GM18861 (cell line): ENCODE data around the gene NFYC.
A peak's percentile ranks its signal among the peaks of the same experiment; 100 is the strongest.
"Not testable (repeated sequence)": the region's sequence is repeated elsewhere in the genome, so short reads cannot be mapped to it uniquely, and the experiment has no call there.

ENCODE experiments used
- ATAC-seq: cut with Tn5 transposase; IDR thresholded peaks from one replicate; pipeline ENCODE4 v1.9.1; 2021; ENCODE audit not compliant: unreplicated experiment

Gene NFYC

DNA sequence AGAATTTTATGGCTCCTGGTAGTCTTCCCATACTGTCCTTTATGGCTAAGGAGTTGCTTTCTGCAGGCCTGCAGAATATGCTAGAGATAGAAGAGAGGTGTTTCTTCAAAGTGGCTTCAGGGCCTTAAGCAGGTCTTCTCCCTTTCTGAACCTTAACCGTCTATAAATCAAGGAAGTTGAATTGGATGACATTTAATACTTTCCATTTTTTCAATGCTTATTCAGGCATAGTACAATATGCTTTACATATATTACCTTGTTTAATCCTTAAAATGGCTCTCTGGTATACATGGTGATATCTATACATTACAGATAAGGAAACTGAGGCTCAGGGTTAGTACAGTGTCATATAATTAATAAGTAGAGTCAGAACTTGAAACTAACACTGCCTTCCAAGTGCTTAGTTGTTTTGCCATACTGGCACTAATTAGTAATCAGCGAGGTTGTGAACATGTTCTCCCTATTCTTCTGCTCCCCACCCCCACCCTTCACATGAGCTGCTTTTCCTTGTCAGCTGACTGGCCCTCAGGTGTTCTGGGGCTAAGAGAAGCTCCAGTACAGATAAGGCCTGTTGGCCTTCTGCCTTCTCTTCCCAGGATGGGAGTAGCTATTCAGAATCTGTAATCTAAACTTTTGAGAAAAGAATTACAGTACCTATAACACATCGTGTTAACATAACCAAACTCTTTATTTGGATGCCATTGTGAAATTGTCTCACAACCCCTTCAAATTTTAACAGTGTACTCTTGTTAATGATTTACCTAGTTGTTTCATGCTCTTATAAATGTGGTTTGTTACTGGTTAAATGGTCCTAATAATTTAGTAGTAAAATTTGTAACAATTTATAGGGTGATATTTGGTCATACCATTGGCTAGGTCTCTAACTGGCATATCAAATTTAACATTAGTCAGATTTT is 13.6 kb downstream of the NFYC start:
- no peak for ATAC-seq

DNA sequence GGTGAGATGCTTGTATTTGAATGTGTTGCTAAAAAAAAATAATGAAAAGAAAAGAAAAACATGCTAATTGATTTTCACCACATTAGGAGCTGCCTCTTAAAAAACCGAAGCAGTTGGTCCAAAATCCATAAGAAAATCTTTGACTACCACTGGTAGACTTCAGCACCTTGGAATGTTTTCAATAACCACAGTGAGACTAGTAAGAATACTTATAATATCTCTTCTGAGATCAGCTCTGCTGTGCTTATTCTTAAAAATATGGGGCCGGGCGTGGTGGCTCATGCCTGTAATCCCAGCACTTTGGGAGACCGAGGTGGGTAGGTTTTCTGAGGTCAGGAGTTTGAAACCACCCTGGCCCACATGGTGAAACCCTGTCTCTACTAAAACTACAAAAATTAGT is 15.1 kb downstream of the NFYC start:
- ATAC-seq, result no peak

DNA sequence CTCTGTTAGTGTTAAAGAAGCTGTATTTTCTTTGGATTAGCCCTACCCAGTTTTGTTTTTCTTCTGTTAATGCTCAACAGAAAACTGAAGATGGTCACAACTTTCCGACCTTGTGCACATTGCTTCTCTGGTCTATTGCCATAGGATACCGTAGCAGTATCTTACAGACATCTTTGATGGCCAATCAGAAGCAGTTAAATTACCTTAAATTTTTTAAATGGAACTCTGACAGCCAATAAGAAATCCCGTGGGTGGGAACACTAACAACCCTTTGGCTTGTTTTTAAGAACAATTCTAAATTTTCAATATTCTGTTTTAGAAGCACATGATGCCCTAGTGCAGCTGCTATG is 17.2 kb downstream of the NFYC start:
- ATAC-seq, result peak; percentile 51

DNA sequence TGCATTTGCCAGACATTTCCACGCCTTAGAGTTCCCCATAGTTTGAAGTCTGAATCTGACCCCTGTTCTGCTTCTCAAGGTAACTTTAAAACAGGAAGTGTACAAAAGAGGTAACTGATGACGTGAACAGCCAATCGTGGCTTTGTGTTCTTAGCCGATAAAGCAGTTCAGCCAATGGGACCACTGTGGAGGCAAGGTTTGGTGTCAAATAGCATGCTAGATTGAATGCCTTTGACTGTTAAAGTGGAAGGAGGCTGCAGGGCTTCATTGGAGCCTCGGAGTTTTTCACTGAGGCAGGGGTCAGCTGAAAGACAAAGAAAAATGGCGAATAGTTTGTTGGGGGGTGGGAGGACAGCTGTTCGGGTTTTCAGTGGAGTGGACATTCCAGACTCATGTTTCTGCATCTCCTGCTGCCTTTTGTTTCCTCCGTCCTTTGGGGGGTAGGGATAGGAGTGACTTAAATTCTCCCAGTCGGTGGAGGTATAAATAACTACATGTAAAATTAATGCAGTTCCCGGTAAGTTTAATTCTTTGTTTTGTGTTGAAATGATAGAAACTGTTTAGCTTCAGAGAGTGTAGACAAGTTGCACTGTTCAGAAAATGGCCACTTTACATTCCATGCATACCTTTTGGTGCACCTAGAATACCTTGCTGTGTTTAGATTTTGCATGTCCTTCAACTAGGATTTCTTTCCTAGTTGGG is 17.7 kb downstream of the NFYC start:
- ATAC-seq, result peak; percentile 78

DNA sequence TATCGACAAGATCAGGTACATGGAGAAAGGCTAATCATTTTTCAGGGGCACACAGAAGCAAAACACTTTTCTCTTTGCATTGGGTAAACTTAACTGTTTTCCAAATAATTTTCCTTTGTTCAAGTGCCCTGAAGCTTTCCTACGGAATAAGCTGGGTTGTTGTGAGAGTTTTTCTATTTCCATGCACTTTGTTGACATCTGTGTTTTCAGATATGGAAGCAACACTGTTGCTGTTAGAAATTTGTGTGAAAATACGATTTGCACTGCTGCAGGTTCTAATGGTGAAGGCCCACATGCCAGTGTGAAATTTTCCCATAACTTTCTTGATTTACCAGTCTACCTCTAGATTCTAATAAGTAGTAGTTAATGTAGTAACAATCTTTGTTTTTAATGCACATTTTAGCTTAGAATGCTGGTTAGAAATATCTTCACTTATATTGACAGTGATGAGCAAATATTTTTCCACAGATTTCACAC is 18.3 kb downstream of the NFYC start:
- ATAC-seq, result no peak

DNA sequence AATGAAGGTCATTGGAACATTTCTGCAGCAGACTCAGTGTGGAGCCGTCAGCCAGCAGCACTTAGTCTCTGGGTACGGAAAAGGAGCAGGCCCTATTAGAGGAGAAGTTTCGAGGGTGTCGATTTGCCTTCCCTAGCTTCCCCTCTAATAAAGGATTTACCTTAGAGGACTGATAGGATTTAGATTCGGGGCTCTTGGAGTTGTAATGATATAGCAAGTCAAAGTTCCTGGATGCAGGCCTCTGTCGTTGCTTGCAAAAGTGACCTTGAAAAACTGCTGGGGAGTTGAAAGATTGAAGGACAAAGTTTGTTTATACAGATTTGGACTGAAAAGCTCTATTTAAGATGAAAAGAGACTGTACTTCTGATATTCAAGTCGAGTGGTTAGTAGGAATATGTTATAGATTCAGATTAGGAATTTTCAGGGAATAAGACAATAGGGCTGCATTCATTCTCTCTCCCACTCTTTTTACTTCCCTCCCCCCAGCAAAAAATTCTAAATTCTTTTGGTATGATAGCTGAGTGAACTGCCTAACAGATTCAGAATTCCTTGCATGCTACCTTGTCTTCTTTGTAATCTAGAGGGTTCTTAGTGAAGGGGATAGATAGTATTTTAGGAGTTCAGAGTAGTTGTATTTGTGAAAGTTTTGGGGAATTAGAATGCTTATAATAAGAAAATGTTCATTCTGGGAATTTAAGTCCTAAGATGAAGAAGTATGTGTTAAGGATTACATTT is 19.2 kb downstream of the NFYC start:
- ATAC-seq, result no peak

DNA sequence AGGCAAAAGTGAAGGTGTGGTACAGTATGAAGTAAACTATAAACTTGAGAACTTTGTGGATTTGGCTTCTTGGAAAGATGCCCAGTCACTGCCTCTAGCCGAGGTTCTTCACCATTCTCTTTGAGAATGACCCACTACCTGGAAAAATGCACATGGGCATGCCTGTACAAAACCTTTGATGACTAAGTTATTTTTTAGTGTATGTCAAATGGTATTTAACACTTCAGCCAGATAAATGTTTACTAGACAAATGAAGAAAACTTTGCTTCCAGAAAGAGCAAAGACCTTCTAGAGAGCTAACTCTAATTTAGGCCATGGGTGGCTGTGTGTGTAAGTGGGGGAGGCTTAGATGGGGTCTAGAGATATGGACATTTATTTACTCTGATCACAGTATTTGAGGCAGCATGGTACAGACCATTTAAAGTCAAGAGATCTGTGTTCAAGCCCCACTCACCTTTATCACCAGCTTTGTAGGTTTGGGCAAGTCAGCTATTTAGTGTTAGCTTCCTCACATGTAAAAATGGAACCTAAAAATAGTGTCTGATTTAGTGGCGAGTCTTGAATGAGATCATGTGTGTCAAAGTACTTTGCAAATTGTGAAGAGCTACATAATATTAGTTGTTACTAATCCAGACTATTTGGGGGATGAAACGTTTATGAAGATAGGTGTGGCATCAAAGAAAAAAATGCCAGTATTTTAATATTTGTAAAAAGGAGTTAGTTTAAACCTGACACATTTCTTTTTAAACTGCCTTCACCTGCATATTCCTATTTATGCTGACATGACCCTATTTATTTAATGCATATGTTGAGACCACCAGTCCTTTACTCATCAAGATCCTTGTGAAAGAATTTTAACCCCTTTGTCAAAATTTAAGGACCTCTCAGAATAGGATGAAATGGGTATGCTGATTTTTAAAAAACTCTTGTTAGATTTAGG is 20.2 kb downstream of the NFYC start:
- ATAC-seq, result no peak

DNA sequence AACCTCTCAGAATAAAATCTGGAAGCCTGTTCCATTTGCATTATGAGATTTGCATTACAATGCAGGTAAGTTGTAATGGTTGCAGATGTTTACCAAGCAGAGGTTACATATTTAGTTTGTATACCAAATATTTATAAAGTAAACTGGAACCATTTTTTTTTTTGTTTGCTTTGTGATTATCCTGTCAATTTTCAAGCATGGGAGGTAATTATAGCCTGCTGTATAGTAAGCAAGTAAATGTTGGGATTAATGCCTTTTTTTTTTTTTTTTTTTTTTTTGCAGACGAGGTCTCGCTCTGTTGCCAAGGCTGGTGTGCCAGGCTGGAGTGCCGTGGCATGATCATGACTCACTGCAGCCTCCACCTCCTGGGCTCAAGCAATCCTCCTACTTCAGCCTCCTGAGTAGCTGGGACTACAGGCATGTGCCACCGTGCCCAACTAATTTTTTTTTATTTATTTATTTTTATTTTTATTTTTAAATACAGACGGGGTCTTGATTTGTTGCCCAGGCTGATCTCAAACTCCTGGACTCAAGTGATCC is 21.0 kb downstream of the NFYC start:
- ATAC-seq, result no peak

- no peak for ATAC-seq
Measured at GRCh38 chr1:40712997-40713396, 21.5 kb downstream of the NFYC start.

GRCh38 chr1:40715491-40716059 is 24.1 kb downstream of the NFYC start:
- ATAC-seq, result no peak

GRCh38 chr1:40717065-40717464 is 25.6 kb downstream of the NFYC start:
- ATAC-seq, result no peak

- ATAC-seq, result no peak
Measured at GRCh38 chr1:40717955-40718354, 26.5 kb downstream of the NFYC start.

GRCh38 chr1:40720493-40720892 is 29.0 kb downstream of the NFYC start:
- ATAC-seq, result no peak

DNA sequence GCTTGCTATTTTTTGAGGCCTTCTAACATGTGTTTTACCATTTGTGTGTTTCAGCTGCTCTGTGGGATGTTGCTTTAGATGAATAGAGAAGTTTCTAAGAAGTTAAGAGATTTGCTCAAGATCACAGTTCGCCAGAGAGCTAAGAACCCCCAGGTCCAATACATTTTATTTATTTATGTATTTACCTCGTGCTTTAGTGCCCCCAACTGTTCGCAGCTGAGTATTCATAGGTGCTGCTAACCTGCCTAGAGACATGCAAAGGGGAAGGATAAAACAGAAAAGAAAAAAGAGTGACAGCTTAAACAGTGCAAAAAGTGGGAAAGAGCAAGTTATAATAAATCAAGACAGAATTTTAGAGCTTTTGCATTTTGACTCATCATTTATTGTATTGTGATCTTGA is 31.1 kb downstream of the NFYC start:
- no peak for ATAC-seq

GRCh38 chr1:40723196-40723955 is 31.9 kb downstream of the NFYC start:
- ATAC-seq, result no peak

DNA sequence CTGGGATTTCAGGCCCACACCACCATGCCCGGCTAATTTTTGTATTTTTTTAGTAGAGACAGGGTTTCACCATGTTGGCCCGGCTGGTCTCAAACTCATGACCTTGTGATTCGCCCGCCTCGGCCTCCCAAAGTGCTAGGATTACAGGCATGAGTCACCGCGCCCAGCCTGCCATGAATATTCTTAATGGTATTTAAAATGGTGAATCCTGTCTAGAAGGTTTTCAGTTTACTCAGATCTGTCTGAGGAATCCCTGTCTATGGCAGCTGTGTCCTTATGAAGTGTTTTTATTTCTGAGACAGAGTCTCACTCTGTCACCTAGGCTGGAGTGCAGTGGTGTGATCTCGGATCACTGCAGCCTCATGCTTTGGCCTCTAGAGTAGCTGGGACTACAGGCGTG is 36.2 kb downstream of the NFYC start:
- not testable (repeated sequence) for ATAC-seq

- not testable (repeated sequence) for ATAC-seq
Measured at GRCh38 chr1:40729316-40729862, 37.9 kb downstream of the NFYC start.

DNA sequence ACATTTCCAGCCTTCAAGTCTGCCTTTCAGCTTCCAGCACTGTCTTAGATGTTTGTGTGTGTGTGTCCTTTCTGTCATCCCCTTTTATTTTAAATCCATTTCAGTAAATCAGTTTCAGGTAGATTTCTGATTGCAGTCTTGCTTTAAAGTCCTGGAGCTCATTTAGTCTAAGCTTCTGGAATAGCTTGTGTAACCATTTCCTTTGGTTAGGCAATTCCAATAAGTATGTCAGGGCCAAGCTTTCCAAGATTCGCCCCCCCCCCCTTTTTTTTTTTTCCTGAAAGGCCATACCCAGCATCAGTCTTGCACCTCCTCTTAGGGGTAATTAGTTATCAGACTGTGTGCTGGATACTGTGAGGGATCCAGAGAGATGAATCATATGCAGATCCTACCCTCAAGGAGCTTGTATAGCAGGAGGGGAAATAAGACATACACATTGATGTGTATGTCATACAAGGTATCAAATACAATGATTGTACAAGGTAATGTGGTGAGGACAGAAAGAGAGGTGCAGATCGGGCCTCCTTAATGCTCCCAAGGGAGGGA is 41.3 kb downstream of the NFYC start:
- ATAC-seq, result no peak
